Measurements from ENCODE around the gene SAMD3. TPM values are rescaled to one million over a fixed set of nuclear protein-coding genes. Genes with fewer than 3 reads are reported as not detected.
"Not testable (repeated sequence)": the region's sequence is repeated elsewhere in the genome, so short reads cannot be mapped to it uniquely, and the experiment has no call there.

SAMD3 gene
- polyA plus RNA-seq, 1 experiment, result 0.40 TPM

DNA sequence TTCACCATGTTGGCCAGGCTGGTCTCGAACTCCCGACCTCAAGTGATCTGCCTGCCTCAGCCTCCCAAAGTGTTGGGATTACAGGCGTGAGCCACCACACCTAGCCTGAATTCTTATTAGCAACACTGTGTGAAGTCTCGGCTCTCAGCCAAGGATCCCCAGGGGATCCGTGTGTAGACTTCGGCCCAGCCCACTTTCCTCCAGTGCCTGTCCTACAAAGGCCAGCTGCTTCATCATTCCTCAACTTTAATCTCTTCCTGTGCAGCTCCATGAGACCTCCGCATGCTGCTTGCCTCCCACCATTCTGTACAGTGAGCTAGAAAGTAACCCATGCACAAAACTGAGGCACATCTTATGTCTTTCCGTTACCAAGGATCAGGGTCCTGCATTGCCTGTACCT, 71.8 kb downstream of the SAMD3 start:
- no peak for TF ChIP-seq CTCF (IDR thresholded peaks at IDR 0.05; ENCODE audit: insufficient read depth, low read depth, low read length)
- Histone ChIP-seq H3K27me3 (ENCODE audit: control insufficient read depth, insufficient read depth, low read length) (no peaks in the 10 kb centered on the region), H3K4me3 (ENCODE audit: low read depth, low read length) (no peak overlapping the region), H3K36me3 (ENCODE audit: control insufficient read depth, insufficient read depth, low read length) (no peaks in the 10 kb centered on the region)
- ChIA-PET CTCF (no interaction called here), POLR2A (no interaction called here)
- no peak for DNase-seq (ENCODE audit: low read depth)

DNA sequence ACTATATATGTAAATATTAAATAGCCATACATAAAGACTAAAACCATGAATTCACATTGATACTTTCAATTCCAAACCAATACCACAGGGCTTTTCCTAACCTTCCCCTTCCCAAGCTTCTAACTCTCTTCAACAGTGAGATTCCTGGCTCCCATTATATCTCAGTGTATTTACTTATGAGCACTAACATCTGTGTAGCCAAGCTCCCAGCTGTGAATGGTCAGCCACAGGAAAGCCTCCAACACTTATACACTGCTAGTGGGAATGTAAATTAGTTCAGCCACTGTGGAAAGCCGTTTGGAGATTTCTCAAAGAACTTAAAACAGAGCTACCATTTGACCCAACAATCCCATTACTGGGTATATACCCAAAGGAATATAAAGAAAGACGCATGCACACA, 73.7 kb downstream of the SAMD3 start:
- CTCF ChIA-PET; DNase-seq (ENCODE audit: low read depth); H3K36me3 ChIP-seq (ENCODE audit: control insufficient read depth, insufficient read depth, low read length); H3K4me3 ChIP-seq (ENCODE audit: low read depth, low read length); H3K27me3 ChIP-seq (ENCODE audit: control insufficient read depth, insufficient read depth, low read length); POLR2A ChIA-PET: not testable (repeated sequence)

DNA sequence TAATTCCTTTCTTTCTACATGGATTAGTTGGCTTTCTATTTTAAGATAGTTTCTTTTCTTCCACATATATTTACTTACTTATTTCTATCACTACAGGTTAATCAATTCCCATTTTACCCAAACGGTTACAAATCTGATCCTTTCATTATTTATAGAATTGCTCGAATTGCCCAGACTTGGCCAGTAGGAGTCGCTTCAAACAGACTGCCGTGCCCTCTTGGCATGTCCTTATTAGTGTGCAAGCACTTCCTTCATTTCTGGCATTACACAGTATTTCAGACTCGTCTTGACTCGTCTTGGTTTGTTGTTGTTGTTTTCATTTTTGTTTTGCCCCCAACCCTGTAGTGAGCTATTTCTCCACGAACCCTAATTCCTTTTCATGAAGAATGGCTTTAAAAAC, 74.6 kb downstream of the SAMD3 start:
- Histone ChIP-seq H3K36me3 (ENCODE audit: control insufficient read depth, insufficient read depth, low read length) (no peaks in the 10 kb centered on the region), H3K27me3 (ENCODE audit: control insufficient read depth, insufficient read depth, low read length) (no peaks in the 10 kb centered on the region), H3K4me3 (ENCODE audit: low read depth, low read length) (no peak overlapping the region)
- CTCF ChIA-PET, result no interaction called here
- DNase-seq (ENCODE audit: low read depth), result no peak
- TF ChIP-seq CTCF (IDR thresholded peaks at IDR 0.05; ENCODE audit: insufficient read depth, low read depth, low read length), result no peak
- POLR2A ChIA-PET, result no interaction called here

DNA sequence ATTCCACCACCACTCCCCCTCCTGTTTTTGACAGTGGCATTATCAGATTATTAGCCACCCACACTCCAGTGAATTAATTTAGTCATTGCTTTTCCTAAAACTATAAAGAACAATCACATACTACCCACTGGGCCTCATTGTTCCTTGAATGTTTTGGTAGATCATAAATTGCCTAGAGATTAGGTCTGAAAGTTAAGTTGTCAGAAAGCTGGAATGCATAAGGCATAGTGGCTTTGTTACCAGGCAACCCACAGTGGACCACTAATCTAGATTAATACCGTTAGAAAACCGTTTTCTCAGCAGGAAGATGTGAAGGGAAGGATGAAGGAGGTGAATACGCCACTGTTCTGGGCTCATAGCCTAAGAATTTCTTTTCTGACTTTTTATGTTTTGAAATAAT, 75.6 kb downstream of the SAMD3 start:
- DNase-seq (ENCODE audit: low read depth), result no peak
- POLR2A ChIA-PET, result no interaction called here
- H3K36me3 ChIP-seq (ENCODE audit: control insufficient read depth, insufficient read depth, low read length), result no peaks in the 10 kb centered on the region
- TF ChIP-seq CTCF (IDR thresholded peaks at IDR 0.05; ENCODE audit: insufficient read depth, low read depth, low read length), result no peak
- CTCF ChIA-PET, result no interaction called here
- H3K27me3 ChIP-seq (ENCODE audit: control insufficient read depth, insufficient read depth, low read length), result no peaks in the 10 kb centered on the region
- no peak overlapping the region for H3K4me3 ChIP-seq (ENCODE audit: low read depth, low read length)

GRCh38 chr6:130143709-130144108, 79.0 kb downstream of the SAMD3 start:
- H3K36me3 ChIP-seq (ENCODE audit: control insufficient read depth, insufficient read depth, low read length), result no peaks in the 10 kb centered on the region
- no peak overlapping the region for H3K4me3 ChIP-seq (ENCODE audit: low read depth, low read length)
- no peak for DNase-seq (ENCODE audit: low read depth)
- no peaks in the 10 kb centered on the region for H3K27me3 ChIP-seq (ENCODE audit: control insufficient read depth, insufficient read depth, low read length)
- no peak for TF ChIP-seq CTCF (IDR thresholded peaks at IDR 0.05; ENCODE audit: insufficient read depth, low read depth, low read length)
- ChIA-PET POLR2A (no interaction called here), CTCF (no interaction called here)

DNA sequence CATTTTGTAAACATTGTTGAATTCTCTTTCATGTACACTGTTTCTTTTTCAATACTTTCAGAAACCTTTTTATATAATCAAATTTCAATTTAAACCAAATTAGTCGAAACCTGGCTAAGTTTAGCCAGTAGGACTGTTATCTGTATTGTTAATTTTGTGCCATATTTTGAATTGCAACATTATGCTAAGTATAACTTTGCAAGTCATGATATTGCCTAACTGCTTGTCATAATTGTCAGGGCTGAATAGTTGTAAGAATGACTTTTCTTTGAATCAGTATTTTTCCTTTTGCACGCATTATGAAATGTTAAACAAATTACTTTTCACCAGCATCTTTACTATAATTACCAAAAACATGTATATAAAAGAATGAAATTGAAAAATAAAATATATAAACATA, 82.7 kb downstream of the SAMD3 start:
- H3K4me3 ChIP-seq (ENCODE audit: low read depth, low read length), result no peak overlapping the region
- no peak for TF ChIP-seq CTCF (IDR thresholded peaks at IDR 0.05; ENCODE audit: insufficient read depth, low read depth, low read length)
- POLR2A ChIA-PET, result no interaction called here
- no peaks in the 10 kb centered on the region for H3K27me3 ChIP-seq (ENCODE audit: control insufficient read depth, insufficient read depth, low read length)
- CTCF ChIA-PET, result no interaction called here
- no peaks in the 10 kb centered on the region for H3K36me3 ChIP-seq (ENCODE audit: control insufficient read depth, insufficient read depth, low read length)
- DNase-seq (ENCODE audit: low read depth), result no peak

All from BJ (cell line).